ENCODE measurements around the gene CYFIP2. TPM values are rescaled to one million over a fixed set of nuclear protein-coding genes. Genes with fewer than 3 reads are reported as not detected.

The CYFIP2 gene
- total RNA-seq (2021; fragmentation: NEBNext Ultra II Directional; extraction: Animal tissue kit (Norgen Biotek cat#: 25700)): 10 to 100 TPM in 3 of 6 experiments, 1 to 10 TPM in 3; 7.1 to 20.0 (median 9.7) TPM
- long read RNA-seq, full-length matches to known transcripts: 8 of 11 reads
- long read RNA-seq, partial matches to known transcripts: 2 of 11 reads
- long read RNA-seq, other reads (novel, unspliced or antisense): 1 of 11 reads

DNA sequence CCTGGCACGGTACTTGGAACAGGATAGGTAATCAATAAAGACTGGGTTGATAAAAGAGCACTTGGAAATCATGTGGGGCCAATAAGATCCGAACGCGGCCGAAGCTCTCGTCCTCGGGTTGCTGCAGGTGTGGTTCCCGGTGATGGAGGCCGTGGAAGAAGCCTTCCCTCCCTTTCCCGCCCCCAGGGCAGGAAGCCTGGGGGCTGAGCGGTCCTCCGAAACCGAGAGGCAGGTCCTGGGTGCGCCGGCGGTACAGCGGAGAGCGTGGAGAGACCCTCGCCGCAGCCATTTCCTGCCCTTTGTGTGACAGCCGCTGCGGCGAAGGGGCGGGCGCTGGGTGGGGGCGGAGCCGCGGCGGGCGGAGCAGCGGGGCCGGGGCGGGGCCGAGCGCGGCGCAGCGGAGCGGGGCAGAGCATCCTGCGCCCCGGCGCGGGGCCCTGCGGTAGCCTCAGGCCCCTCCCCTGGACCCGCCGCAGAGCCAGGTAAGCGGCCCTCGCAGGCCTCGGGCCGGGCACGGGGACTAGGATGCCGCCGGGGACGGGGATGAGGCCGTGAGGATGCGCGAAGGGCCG, at the start of gene CYFIP2:
Gene CYFIP2 (plus strand): TSS at position 410 of the 572 bp plus-strand sequence. CDS start 19,239 bp downstream, outside the sequence.
- Mint-ChIP-seq H3K27ac (no peak within 1 kb of the TSS), H3K4me3 (peak within 1 kb of the TSS; percentile 88), H3K36me3 (ENCODE audit: low read depth) (no peaks in the 10 kb centered on the region), H3K27me3 (ENCODE audit: insufficient read depth) (peaks cover 8% of the 10 kb centered on the region), H3K4me1 (ENCODE audit: low read depth) (no peaks in the 10 kb centered on the region), H3K9me3 (no peaks in the 10 kb centered on the region)
- TF ChIP-seq, protein P1, sequence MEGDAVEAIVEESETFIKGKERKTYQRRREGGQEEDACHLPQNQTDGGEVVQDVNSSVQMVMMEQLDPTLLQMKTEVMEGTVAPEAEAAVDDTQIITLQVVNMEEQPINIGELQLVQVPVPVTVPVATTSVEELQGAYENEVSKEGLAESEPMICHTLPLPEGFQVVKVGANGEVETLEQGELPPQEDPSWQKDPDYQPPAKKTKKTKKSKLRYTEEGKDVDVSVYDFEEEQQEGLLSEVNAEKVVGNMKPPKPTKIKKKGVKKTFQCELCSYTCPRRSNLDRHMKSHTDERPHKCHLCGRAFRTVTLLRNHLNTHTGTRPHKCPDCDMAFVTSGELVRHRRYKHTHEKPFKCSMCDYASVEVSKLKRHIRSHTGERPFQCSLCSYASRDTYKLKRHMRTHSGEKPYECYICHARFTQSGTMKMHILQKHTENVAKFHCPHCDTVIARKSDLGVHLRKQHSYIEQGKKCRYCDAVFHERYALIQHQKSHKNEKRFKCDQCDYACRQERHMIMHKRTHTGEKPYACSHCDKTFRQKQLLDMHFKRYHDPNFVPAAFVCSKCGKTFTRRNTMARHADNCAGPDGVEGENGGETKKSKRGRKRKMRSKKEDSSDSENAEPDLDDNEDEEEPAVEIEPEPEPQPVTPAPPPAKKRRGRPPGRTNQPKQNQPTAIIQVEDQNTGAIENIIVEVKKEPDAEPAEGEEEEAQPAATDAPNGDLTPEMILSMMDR (IDR thresholded peaks at IDR 0.05): no peak
- DNase-seq: no peak

DNA sequence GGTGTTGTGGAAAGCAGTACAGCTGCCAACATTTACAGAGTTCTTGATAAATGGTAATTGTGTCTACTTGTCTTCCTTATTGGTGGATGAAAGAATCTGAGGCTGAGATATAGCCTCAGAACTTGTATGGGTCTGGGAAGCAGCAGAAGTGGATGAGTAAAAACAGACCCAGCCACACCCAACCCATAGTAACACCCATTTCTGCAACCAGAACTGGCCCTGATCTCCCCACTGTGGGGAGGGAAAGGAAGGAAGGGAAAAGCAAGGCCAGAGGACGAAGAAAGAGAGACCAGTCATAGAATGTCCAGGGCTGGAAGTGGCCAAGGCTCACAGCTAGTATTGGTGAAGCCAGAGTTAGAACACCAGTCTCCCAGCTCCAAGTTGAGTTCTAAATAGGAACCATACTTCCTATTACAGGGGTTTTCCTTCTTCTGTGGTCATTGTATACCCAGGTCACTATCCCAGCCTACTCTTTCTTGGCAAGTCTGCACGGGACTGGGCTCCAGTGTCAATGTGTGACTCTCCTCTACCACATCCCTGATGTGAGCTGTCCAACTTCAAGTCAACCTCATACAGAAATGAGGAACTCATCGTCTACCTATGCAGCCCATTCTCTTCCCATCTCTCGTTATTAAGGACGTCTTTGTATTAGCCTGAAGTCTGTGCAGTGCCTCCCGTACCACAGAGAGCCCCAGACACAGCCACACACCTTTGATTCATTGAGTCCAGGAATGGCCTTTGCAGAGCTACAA, 49.4 kb upstream of the CYFIP2 start:
- DNase-seq: no peak
- H3K27ac Mint-ChIP-seq: no peak overlapping the region
- H3K27me3 Mint-ChIP-seq (ENCODE audit: insufficient read depth): peaks cover 17% of the 10 kb centered on the region
- H3K9me3 Mint-ChIP-seq: no peaks in the 10 kb centered on the region
- H3K4me3 Mint-ChIP-seq: no peak overlapping the region
- no peaks in the 10 kb centered on the region for H3K4me1 Mint-ChIP-seq (ENCODE audit: low read depth)
- TF ChIP-seq, protein P1 (IDR thresholded peaks at IDR 0.05): no peak
- H3K36me3 Mint-ChIP-seq (ENCODE audit: low read depth): no peaks in the 10 kb centered on the region

DNA sequence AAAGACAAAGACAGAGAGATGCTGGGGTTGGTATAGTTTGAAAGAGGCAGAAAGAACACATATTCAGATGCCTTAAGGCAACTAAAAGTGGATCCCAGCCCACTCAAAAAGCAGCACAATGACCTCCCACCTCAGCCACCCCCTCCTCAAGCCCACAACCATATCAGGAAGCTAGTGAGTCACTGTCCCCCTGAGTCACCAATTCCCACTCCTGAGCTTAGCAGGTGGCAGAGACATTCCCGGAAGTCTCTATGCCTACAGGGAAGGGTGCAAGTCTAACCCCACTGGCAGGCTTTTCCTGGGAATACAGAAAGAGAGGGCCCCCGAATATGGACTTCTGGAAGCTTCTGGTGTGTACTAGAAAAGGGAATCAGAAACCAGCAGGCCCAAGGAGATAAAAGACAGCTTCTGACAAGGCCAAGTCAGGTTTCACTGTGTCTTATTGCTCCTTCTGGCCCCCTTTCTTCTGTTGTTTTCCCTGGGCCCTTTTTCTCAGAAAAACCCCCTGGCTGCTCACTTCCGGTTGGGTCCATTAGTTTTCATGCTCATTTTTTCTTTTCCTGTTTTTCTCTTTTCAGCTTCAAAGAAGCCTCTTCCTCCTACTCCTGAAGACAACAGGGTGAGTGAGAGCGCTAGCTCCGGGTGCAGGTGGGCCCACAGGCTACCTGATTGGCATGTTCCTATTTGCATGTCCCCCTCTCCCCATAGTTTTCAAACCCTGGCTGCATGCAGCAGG, 48.5 kb upstream of the CYFIP2 start:
- H3K27ac Mint-ChIP-seq: no peak overlapping the region
- DNase-seq: no peak
- TF ChIP-seq, protein P1 (IDR thresholded peaks at IDR 0.05): no peak

DNA sequence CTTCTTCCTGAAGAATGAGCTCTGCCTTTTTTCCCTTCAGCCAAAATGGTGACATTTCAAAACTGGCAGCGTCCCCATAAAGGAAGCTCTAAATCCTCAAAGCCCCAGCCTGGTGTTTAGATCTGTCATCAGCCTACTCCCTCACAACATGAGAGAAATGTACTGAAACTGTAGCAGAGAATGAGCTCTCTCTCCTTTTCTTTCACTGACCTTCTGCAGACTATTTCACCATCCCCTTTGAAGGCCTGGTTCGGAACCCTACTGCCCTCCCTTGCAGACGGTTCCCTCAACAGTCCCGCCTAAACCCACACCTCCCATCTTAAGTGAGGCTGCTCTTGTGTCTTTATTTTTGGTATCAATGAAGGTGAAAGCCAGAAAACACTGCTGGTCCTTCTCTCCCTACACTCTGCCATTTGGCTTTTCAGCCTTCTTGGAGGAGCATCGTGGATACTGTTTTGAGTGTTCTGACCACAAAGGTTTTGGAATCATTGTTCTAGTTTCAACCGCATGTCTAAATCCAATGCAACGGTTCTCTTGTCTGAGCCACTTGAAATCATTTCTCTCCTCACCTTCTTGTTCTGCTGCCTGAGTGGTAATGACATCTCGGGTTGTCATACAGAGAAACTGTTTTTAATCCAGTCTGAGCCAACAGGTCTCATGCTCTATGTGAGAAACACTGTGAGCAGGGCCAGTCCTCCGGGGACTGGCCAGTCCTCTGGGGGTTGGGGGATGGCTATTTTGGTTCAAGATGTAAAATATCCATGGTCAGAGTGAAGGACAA, 46.2 kb upstream of the CYFIP2 start:
- Mint-ChIP-seq H3K27me3 (ENCODE audit: insufficient read depth) (peaks cover 9% of the 10 kb centered on the region; the same call in 1 of the 2 replicates), H3K36me3 (ENCODE audit: low read depth) (no peaks in the 10 kb centered on the region), H3K4me1 (ENCODE audit: low read depth) (no peaks in the 10 kb centered on the region; the same call in 1 of the 2 replicates), H3K27ac (no peak overlapping the region), H3K4me3 (no peak overlapping the region), H3K9me3 (no peaks in the 10 kb centered on the region)
- TF ChIP-seq, protein P1 (IDR thresholded peaks at IDR 0.05): no peak
- no peak for DNase-seq

More for the DNA sequence above, 48.5 kb upstream of the CYFIP2 start:
- Mint-ChIP-seq H3K9me3 (no peaks in the 10 kb centered on the region), H3K4me1 (ENCODE audit: low read depth) (no peaks in the 10 kb centered on the region; the same call in 1 of the 2 replicates), H3K4me3 (no peak overlapping the region), H3K27me3 (ENCODE audit: insufficient read depth) (peaks cover 11% of the 10 kb centered on the region), H3K36me3 (ENCODE audit: low read depth) (no peaks in the 10 kb centered on the region)

DNA sequence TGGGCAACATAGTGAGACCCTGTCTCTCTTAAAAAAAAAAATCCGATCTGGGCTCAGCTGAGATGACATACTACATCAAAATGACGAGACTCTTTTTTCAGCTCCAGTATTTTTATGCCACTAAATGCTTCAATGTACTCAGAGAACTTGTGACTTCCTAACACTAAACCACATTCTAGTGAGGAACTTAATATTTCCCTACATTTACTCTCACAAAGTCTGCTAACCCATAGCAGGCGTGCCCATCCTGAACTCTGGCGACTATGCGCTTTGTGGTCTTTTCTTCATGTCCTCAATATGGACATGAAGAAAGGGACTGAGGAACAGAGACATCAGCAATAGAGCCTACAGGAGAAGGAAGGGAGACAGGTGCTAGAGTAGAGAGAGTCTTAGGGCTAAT, 44.0 kb upstream of the CYFIP2 start:
- DNase-seq: no peak
- Mint-ChIP-seq H3K9me3 (no peaks in the 10 kb centered on the region), H3K36me3 (ENCODE audit: low read depth) (no peaks in the 10 kb centered on the region), H3K27me3 (ENCODE audit: insufficient read depth) (peaks cover 7% of the 10 kb centered on the region; the same call in 1 of the 2 replicates), H3K4me3 (no peak overlapping the region), H3K4me1 (ENCODE audit: low read depth) (no peaks in the 10 kb centered on the region; the same call in 1 of the 2 replicates), H3K27ac (no peak overlapping the region)
- TF ChIP-seq, protein P1 (IDR thresholded peaks at IDR 0.05): no peak

Measured in HFFc6 (cell line).